Spleen (tissue), 7 donors: ENCODE data around the gene RALY.

Experiments used
- POLR2A ChIP-seq, 3 donors: fragments of 450-650 bp; IDR thresholded peaks; one replicate each; pipeline ENCODE4 v1.5.1; 2017; ENCODE audit warnings: antibody characterized with exemption in 3 of 3, mild to moderate bottlenecking in 1 of 3
- TF ChIP-seq, protein P1 (sequence below), 11 experiments: fragments of 200-600 bp in 7 of 11; fragments of 450-650 bp in 4 of 11; sonication (generic) in 4 of 11; IDR thresholded peaks in 8 of 11; conservative IDR thresholded peaks in 3 of 11; 1 replicate in 7 of 11; 2 replicates in 4 of 11; pipeline versions ENCODE4 v1.4.0 to v1.8.0; 2016 to 2021; ENCODE audit warnings: antibody characterized with exemption in 11 of 11, inconsistent platforms in 4 of 11, mild to moderate bottlenecking in 1 of 11
- donor health status: DM: no; HTN: no; CAD: no; lungs with moderate emphysema.
- donor health status: DM: no; HTN: no; CAD: no.
- donor health status: DM: no; HTN: no; CAD: no.

DNA sequence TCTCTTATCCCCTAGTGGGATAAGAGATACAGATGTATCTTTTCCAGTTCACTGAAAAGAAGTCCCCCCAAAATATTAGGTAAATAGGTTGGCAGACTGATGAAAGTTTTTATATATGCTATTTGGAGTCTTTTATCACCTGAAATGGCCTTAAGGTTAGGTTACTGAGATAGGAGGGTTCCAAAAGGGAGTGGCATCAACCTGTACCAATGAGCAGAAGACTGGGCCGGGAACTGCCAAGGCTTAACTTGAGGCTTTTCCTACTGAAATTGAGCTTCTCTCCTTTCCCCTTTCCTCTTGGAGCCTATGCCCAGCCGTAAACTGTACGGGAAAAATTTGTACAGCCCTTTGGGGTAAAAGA is 76.3 kb downstream of the RALY start:
- TF ChIP-seq, protein P1, sequence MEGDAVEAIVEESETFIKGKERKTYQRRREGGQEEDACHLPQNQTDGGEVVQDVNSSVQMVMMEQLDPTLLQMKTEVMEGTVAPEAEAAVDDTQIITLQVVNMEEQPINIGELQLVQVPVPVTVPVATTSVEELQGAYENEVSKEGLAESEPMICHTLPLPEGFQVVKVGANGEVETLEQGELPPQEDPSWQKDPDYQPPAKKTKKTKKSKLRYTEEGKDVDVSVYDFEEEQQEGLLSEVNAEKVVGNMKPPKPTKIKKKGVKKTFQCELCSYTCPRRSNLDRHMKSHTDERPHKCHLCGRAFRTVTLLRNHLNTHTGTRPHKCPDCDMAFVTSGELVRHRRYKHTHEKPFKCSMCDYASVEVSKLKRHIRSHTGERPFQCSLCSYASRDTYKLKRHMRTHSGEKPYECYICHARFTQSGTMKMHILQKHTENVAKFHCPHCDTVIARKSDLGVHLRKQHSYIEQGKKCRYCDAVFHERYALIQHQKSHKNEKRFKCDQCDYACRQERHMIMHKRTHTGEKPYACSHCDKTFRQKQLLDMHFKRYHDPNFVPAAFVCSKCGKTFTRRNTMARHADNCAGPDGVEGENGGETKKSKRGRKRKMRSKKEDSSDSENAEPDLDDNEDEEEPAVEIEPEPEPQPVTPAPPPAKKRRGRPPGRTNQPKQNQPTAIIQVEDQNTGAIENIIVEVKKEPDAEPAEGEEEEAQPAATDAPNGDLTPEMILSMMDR (IDR thresholded peaks at IDR 0.05 in 8 of 11, conservative IDR thresholded peaks at IDR 0.05 in 3 of 11) = peak in 4 of 11 experiments; percentile 3 to 41 (median 26)
- no peak for TF ChIP-seq POLR2A (IDR thresholded peaks at IDR 0.05)
